Pancreas (tissue), 10 donors: ENCODE results near the gene ZFHX2. TPM values are rescaled to one million over a fixed set of nuclear protein-coding genes. Genes with fewer than 3 reads are reported as not detected.

ENCODE experiments used
- ATAC-seq, 4 donors: fragments of 200-7000 bp; cut with Tn5 transposase; one replicate each; pipeline versions ENCODE4 v1.8.0 to v1.9.1; 2020; ENCODE audit warnings: mild to moderate bottlenecking in 4 of 4, moderate library complexity in 4 of 4
- DNase-seq, 6 donors: peaks; one replicate each; pipeline ENCODE4 v3.0.0-alpha.2; 2020
- FAIRE-seq: peaks from 2 replicates; lab custom pipeline; 2012; peaks lifted over from hg19 to GRCh38; lab: Jason Lieb, UNC
- H3K27ac ChIP-seq, 4 donors: fragments of 200-600 bp; sonication (generic); 1 replicate in 3 of 4; 2 replicates in 1 of 4; pipeline versions ENCODE4 v1.5.0 to v1.8.0; 2020
- H3K27me3 ChIP-seq, 4 donors: fragments of 200-600 bp; one replicate each; pipeline ENCODE4 v1.8.0; 2021
- H3K36me3 ChIP-seq, 3 donors: fragments of 200-600 bp; sonication (generic) in 1 of 3; one replicate each; pipeline versions ENCODE4 v1.5.0 to v1.8.0; 2020 to 2021
- H3K4me1 ChIP-seq, 3 donors: fragments of 200-600 bp; one replicate each; pipeline ENCODE4 v1.8.0; 2021
- H3K4me3 ChIP-seq, 4 donors: fragments of 200-600 bp; sonication (generic) in 2 of 4; one replicate each; pipeline versions ENCODE4 v1.5.0 to v1.8.0; 2020 to 2021
- H3K9me3 ChIP-seq, 4 donors: fragments of 200-600 bp; one replicate each; pipeline ENCODE4 v1.8.0; 2021
- CTCF ChIP-seq, 4 donors: fragments of 200-600 bp; sonication (generic) in 3 of 4; IDR thresholded peaks; one replicate each; pipeline versions ENCODE4 v1.5.0 to v1.8.0; 2021; ENCODE audit warnings: antibody characterized with exemption in 4 of 4
- WGBS, 2 donors: extraction: QIAGEN DNeasy Blood & Tissue Kit; methylation state at CpG; one replicate each; pipeline ENCODE4 v1.1.7; 2013; 5-methylcytosine and 5-hydroxymethylcytosine counted together
- intact Hi-C, 3 donors: fragments of 100-400 bp; cut with DNase I; formaldehyde crosslinking; loops; one replicate each; pipeline versions ENCODE4 v1.11.1 to v1.14.2; 2022
- polyA plus RNA-seq, 2 donors: library from polyadenylated mRNA; stranded (reverse); fragments of 200-250 nt; gene quantifications; one replicate each; pipeline ENCODE4 v1.2.3, GENCODE V29; 2013
- total RNA-seq, 6 donors: library from RNA; stranded (reverse); fragmentation: NEBNext Ultra II Directional in 4 of 6; extraction: Animal tissue kit (Norgen Biotek cat#: 25700) in 4 of 6; gene quantifications; one replicate each; pipeline versions ENCODE4 v1.2.1 to v1.2.4, GENCODE V29; 2021 to 2023
- donor health status: healthy with polysubstance abuse.
- donor health status: DM: no; HTN: no; CAD: no; lungs with moderate emphysema.
- donor health status: DM: no; HTN: no; CAD: no.
- donor health status: control.
- donor health status: control.
- donor health status: Bipolar disorder and iron deficiency.
- donor health status: DM: yes; HTN: yes; CAD: no.
- donor health status: DM: no; HTN: no; CAD: no.
- donor health status: DM: no; HTN: no; CAD: no.
- donor health status: DM: yes; HTN: yes; CAD: no.

ZFHX2 gene
- total and polyA plus RNA-seq, 8 donors = 0.63 to 3.8 (median 1.2) TPM

GRCh38 chr14:23528555-23528954 is 23.0 kb downstream of the ZFHX2 start:
- FAIRE-seq = no peak
- no peak for DNase-seq
- H3K27me3 ChIP-seq = no peaks in the 10 kb centered on the region
- no peaks in the 10 kb centered on the region for H3K36me3 ChIP-seq
- intact Hi-C loops = no loop called here
- 83 to 88% methylated on average over 1 of the region's 1 CpG for WGBS, 2 donors
- no peak for ATAC-seq
- H3K27ac ChIP-seq = no peak overlapping the region
- TF ChIP-seq CTCF (IDR thresholded peaks at IDR 0.05) = no peak
- no peak overlapping the region for H3K4me3 ChIP-seq
- no peaks in the 10 kb centered on the region for H3K9me3 ChIP-seq
- no peaks in the 10 kb centered on the region for H3K4me1 ChIP-seq

GRCh38 chr14:23525611-23526010 is 26.0 kb downstream of the ZFHX2 start:
- no peaks in the 10 kb centered on the region for H3K27me3 ChIP-seq
- no peaks in the 10 kb centered on the region for H3K9me3 ChIP-seq
- FAIRE-seq = no peak
- H3K4me3 ChIP-seq = no peak overlapping the region
- intact Hi-C loops = no loop called here
- H3K4me1 ChIP-seq = no peaks in the 10 kb centered on the region
- no peak for DNase-seq
- TF ChIP-seq CTCF (IDR thresholded peaks at IDR 0.05) = no peak
- H3K27ac ChIP-seq = no peak overlapping the region
- 80 to 81% methylated on average over 7 to 8 of the region's 8 CpGs for WGBS, 2 donors
- ATAC-seq = no peak
- no peaks in the 10 kb centered on the region for H3K36me3 ChIP-seq

GRCh38 chr14:23524954-23525353 is 26.6 kb downstream of the ZFHX2 start:
- TF ChIP-seq CTCF (IDR thresholded peaks at IDR 0.05) = no peak
- Histone ChIP-seq H3K36me3 (no peaks in the 10 kb centered on the region), H3K27ac (no peak overlapping the region), H3K4me3 (no peak overlapping the region), H3K4me1 (no peaks in the 10 kb centered on the region), H3K9me3 (no peaks in the 10 kb centered on the region), H3K27me3 (no peaks in the 10 kb centered on the region)
- no peak for DNase-seq
- 88 to 94% methylated on average over 14 of the region's 14 CpGs for WGBS, 2 donors
- intact Hi-C loops = no loop called here
- ATAC-seq = no peak
- no peak for FAIRE-seq

GRCh38 chr14:23523229-23524016 is 28.1 kb downstream of the ZFHX2 start:
- Histone ChIP-seq H3K9me3 (no peaks in the 10 kb centered on the region), H3K27me3 (no peaks in the 10 kb centered on the region), H3K4me3 (no peak overlapping the region), H3K36me3 (no peaks in the 10 kb centered on the region), H3K27ac (no peak overlapping the region), H3K4me1 (no peaks in the 10 kb centered on the region)
- FAIRE-seq (no peak), ATAC-seq (no peak), DNase-seq (no peak)
- intact Hi-C loops = no loop called here
- TF ChIP-seq CTCF (IDR thresholded peaks at IDR 0.05) = no peak
- WGBS, 2 donors = 89 to 94% methylated on average over 16 of the region's 16 CpGs

GRCh38 chr14:23522643-23523198 is 28.8 kb downstream of the ZFHX2 start:
- FAIRE-seq (no peak), DNase-seq (no peak), ATAC-seq (no peak)
- H3K36me3 ChIP-seq = no peaks in the 10 kb centered on the region
- no peak for TF ChIP-seq CTCF (IDR thresholded peaks at IDR 0.05)
- intact Hi-C loops = no loop called here
- H3K4me3 ChIP-seq = no peak overlapping the region
- H3K9me3 ChIP-seq = no peaks in the 10 kb centered on the region
- H3K27me3 ChIP-seq = no peaks in the 10 kb centered on the region
- H3K4me1 ChIP-seq = no peaks in the 10 kb centered on the region
- 86 to 90% methylated on average over 9 of the region's 9 CpGs for WGBS, 2 donors
- no peak overlapping the region for H3K27ac ChIP-seq
